Ramos (cell line): ENCODE results near the gene YIPF2.
"Not testable (repeated sequence)": the region's sequence is repeated elsewhere in the genome, so short reads cannot be mapped to it uniquely, and the experiment has no call there.

ENCODE experiments used
- in situ Hi-C: fragments of 300-500 bp; cut with MboI; formaldehyde crosslinking; loops from one replicate; pipeline ENCODE4 v1.14.3; 2022; ENCODE audit warnings: low sequenced_read_pairs; ENCODE audit not compliant: unreplicated experiment

YIPF2 gene

GRCh38 chr19:10885201-10886169, 43.0 kb downstream of the YIPF2 start:
- in situ Hi-C loops: no loop called here

- in situ Hi-C loops: no loop called here
These were observed 44.2 kb downstream of the YIPF2 start for GRCh38 chr19:10884274-10884673.

- in situ Hi-C loops: no loop called here
These were observed 46.4 kb downstream of the YIPF2 start for GRCh38 chr19:10882108-10882457.

- in situ Hi-C loops: no loop called here
These were observed 46.9 kb downstream of the YIPF2 start for GRCh38 chr19:10881403-10882107.

- in situ Hi-C loops: no loop called here
These were observed 50.2 kb downstream of the YIPF2 start for GRCh38 chr19:10878253-10878652.

- in situ Hi-C loops: not testable (repeated sequence)
These were observed 50.8 kb downstream of the YIPF2 start for GRCh38 chr19:10877608-10878007.

- in situ Hi-C loops: no loop called here
These were observed 51.8 kb downstream of the YIPF2 start for GRCh38 chr19:10876459-10877240.

- in situ Hi-C loops: no loop called here
These were observed 54.4 kb downstream of the YIPF2 start for GRCh38 chr19:10874024-10874423.

- in situ Hi-C loops: no loop called here
These were observed 55.8 kb downstream of the YIPF2 start for GRCh38 chr19:10872546-10873107.
